ENCODE data around the gene RPL10.

GRCh38 chrX:154397888-154398667, at the start of gene RPL10:
- TF ChIP-seq, protein P1, sequence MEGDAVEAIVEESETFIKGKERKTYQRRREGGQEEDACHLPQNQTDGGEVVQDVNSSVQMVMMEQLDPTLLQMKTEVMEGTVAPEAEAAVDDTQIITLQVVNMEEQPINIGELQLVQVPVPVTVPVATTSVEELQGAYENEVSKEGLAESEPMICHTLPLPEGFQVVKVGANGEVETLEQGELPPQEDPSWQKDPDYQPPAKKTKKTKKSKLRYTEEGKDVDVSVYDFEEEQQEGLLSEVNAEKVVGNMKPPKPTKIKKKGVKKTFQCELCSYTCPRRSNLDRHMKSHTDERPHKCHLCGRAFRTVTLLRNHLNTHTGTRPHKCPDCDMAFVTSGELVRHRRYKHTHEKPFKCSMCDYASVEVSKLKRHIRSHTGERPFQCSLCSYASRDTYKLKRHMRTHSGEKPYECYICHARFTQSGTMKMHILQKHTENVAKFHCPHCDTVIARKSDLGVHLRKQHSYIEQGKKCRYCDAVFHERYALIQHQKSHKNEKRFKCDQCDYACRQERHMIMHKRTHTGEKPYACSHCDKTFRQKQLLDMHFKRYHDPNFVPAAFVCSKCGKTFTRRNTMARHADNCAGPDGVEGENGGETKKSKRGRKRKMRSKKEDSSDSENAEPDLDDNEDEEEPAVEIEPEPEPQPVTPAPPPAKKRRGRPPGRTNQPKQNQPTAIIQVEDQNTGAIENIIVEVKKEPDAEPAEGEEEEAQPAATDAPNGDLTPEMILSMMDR (IDR thresholded peaks at IDR 0.05; ENCODE audit: low read length): no peak
- no peak for TF ChIP-seq EZH2 (IDR thresholded peaks at IDR 0.05; ENCODE audit: borderline replicate concordance, low read length)

All from OCI-LY1 (cell line).